Peyer's patch (tissue), 4 donors: ENCODE data around the gene RPS2. TPM values are rescaled to one million over a fixed set of nuclear protein-coding genes. Genes with fewer than 3 reads are reported as not detected.

Source experiments
- DNase-seq, 3 donors: peaks; one replicate each; pipeline ENCODE4 v3.0.0-alpha.2; 2017 to 2019
- H3K27ac ChIP-seq, 4 donors: fragments of 200-600 bp; sonication (generic); one replicate each; pipeline ENCODE4 v1.5.1; 2016 to 2019
- H3K27me3 ChIP-seq, 2 donors: fragments of 200-600 bp; sonication (generic); one replicate each; pipeline ENCODE4 v1.5.1; 2019
- H3K36me3 ChIP-seq, 3 donors: fragments of 200-600 bp; sonication (generic); one replicate each; pipeline ENCODE4 v1.5.1; 2016 to 2019
- H3K4me1 ChIP-seq, 4 donors: fragments of 200-600 bp; sonication (generic); one replicate each; pipeline ENCODE4 v1.5.1; 2016 to 2019
- H3K4me3 ChIP-seq, 4 donors: fragments of 200-600 bp; sonication (generic); 1 replicate in 3 of 4; 2 replicates in 1 of 4; pipeline ENCODE4 v1.5.1; 2016 to 2019; ENCODE audit warnings: mild to moderate bottlenecking in 1 of 4
- H3K9me3 ChIP-seq, 4 donors: fragments of 200-600 bp; sonication (generic); one replicate each; pipeline ENCODE4 v1.5.1; 2016 to 2019; ENCODE audit warnings: mild to moderate bottlenecking in 1 of 4
- CTCF ChIP-seq, 6 experiments: fragments of 450-650 bp in 4 of 6; fragments of 200-600 bp in 2 of 6; sonication (generic) in 1 of 6; IDR thresholded peaks; one replicate each; pipeline ENCODE4 v1.5.1; 2017 to 2019; ENCODE audit warnings: antibody characterized with exemption in 6 of 6, mild to moderate bottlenecking in 3 of 6, moderate library complexity in 1 of 6
- POLR2A ChIP-seq, 2 donors: fragments of 450-650 bp; IDR thresholded peaks; one replicate each; pipeline ENCODE4 v1.5.1; 2017; ENCODE audit warnings: antibody characterized with exemption in 2 of 2, mild to moderate bottlenecking in 2 of 2, moderate library complexity in 2 of 2
- total RNA-seq, 4 donors: library from RNA; depleted of rRNA; stranded (reverse); fragments of >200 nt; gene quantifications; one replicate each; pipeline ENCODE4 v1.1.0, GENCODE V29; 2016

Gene RPS2
- total RNA-seq, 4 donors from 2014 or later: 736 to 1,881 (median 1,543) TPM

- no peak overlapping the region for H3K4me3 ChIP-seq
- peaks cover 0 to 23% (median 0%) of the 10 kb centered on the region in 3 donors for H3K36me3 ChIP-seq
- H3K27me3 ChIP-seq: peaks cover 0 to 22% of the 10 kb centered on the region in 2 donors
- H3K9me3 ChIP-seq: no peaks in the 10 kb centered on the region
- H3K27ac ChIP-seq: no peak overlapping the region
- no peak for TF ChIP-seq POLR2A (IDR thresholded peaks at IDR 0.05)
- TF ChIP-seq CTCF (IDR thresholded peaks at IDR 0.05): no peak
- H3K4me1 ChIP-seq: peaks cover 3 to 69% (median 31%) of the 10 kb centered on the region in 4 donors
- DNase-seq: no peak
Observed at GRCh38 chr16:1987198-1987597, 22.6 kb upstream of the RPS2 start.

- Histone ChIP-seq H3K27ac (peak overlapping the region in 3 of 4 donors; percentile 76 to 97 (median 97)), H3K36me3 (peaks cover 0 to 23% (median 0%) of the 10 kb centered on the region in 3 donors), H3K4me3 (peak overlapping the region in 3 of 4 donors; percentile 81 to 92 (median 91)), H3K27me3 (peaks cover 0 to 14% of the 10 kb centered on the region in 2 donors), H3K4me1 (peaks cover 3 to 69% (median 23%) of the 10 kb centered on the region in 4 donors), H3K9me3 (no peaks in the 10 kb centered on the region)
- peak in 2 of 3 donors; percentile 77 to 82 for DNase-seq
- TF ChIP-seq POLR2A (IDR thresholded peaks at IDR 0.05) (peak; percentile 76 to 79), CTCF (IDR thresholded peaks at IDR 0.05) (no peak)
Observed at GRCh38 chr16:1985466-1986150, 21.0 kb upstream of the RPS2 start.

GRCh38 chr16:1984347-1985225 is 20.0 kb upstream of the RPS2 start:
- Histone ChIP-seq H3K4me3 (peak overlapping the region; percentile 81 to 92 (median 90)), H3K36me3 (peaks cover 0 to 23% (median 0%) of the 10 kb centered on the region in 3 donors), H3K4me1 (peaks cover 3 to 70% (median 19%) of the 10 kb centered on the region in 4 donors), H3K27me3 (peaks cover 0 to 6% of the 10 kb centered on the region in 2 donors), H3K27ac (peak overlapping the region; percentile 76 to 97 (median 87)), H3K9me3 (no peaks in the 10 kb centered on the region)
- DNase-seq: peak; percentile 30 to 85 (median 80)
- no peak for TF ChIP-seq CTCF (IDR thresholded peaks at IDR 0.05)
- TF ChIP-seq POLR2A (IDR thresholded peaks at IDR 0.05): peak; percentile 6 to 54

GRCh38 chr16:1983544-1984346 is 19.1 kb upstream of the RPS2 start, which contains the start of gene GFER:
GFER (plus strand) TSS chr16:1984193; CDS start chr16:1984219, 26 bp downstream.
- peak; percentile 78 to 96 (median 94) for DNase-seq
- Histone ChIP-seq H3K9me3 (no peaks in the 10 kb centered on the region), H3K27ac (peak within 1 kb of the TSS; percentile 76 to 97 (median 87)), H3K27me3 (no peaks in the 10 kb centered on the region), H3K4me1 (peaks cover 0 to 65% (median 17%) of the 10 kb centered on the region in 4 donors), H3K36me3 (peaks cover 0 to 23% (median 0%) of the 10 kb centered on the region in 3 donors), H3K4me3 (peak within 1 kb of the TSS; percentile 81 to 92 (median 90))
- TF ChIP-seq POLR2A (IDR thresholded peaks at IDR 0.05): peak; percentile 51 to 55
- TF ChIP-seq CTCF (IDR thresholded peaks at IDR 0.05): peak in 5 of 6 experiments; percentile 26 to 46 (median 29)
